Brain microvascular endothelial cell (primary cell): ENCODE measurements around the gene SGSH.

Source experiments
- DNase-seq: peaks from one replicate; pipeline ENCODE4 v3.0.0-alpha.2; 2020
- H3K27ac ChIP-seq: fragments of 250-450 bp; sonication (Bioruptor Pico); 2 replicates; pipeline ENCODE4 v1.5.1; 2020; ENCODE audit warnings: mild to moderate bottlenecking, moderate library complexity
- H3K27me3 ChIP-seq: fragments of 250-450 bp; sonication (Bioruptor Pico); replicated peaks from 2 replicates; pipeline ENCODE4 v1.5.1; 2020; ENCODE audit warnings: mild to moderate bottlenecking
- H3K36me3 ChIP-seq: fragments of 250-450 bp; sonication (Bioruptor Pico); replicated peaks from 2 replicates; pipeline ENCODE4 v1.5.1; 2020; ENCODE audit warnings: mild to moderate bottlenecking
- H3K4me3 ChIP-seq: 2 replicates; pipeline ENCODE4 v1.5.1; 2011; ENCODE audit warnings: low read depth, mild to moderate bottlenecking, control low read depth, low read length, moderate library complexity
- CTCF ChIP-seq: IDR thresholded peaks from 2 replicates; pipeline ENCODE4 v1.5.1; 2011; ENCODE audit warnings: low read depth, mild to moderate bottlenecking, moderate library complexity, low read length, control low read depth, inconsistent platforms; ENCODE audit errors: missing control alignments
- in situ Hi-C: cut with HindIII; loops from 2 replicates; pipeline ENCODE4 v1.10.0; 2017; ENCODE audit warnings: low sequenced_read_pairs, low pct_ligation_motif_present

SGSH gene

GRCh38 chr17:80248894-80249710 lies 29.0 kb upstream of the SGSH start:
- TF ChIP-seq CTCF: no peak
- H3K27me3 ChIP-seq: no peaks in the 10 kb centered on the region
- no peak for DNase-seq
- H3K27ac ChIP-seq: no peak overlapping the region
- in situ Hi-C loops: no loop called here
- no peak overlapping the region for H3K4me3 ChIP-seq
- no peaks in the 10 kb centered on the region for H3K36me3 ChIP-seq

GRCh38 chr17:80248001-80248893 lies 28.1 kb upstream of the SGSH start:
- Histone ChIP-seq H3K36me3 (no peaks in the 10 kb centered on the region), H3K27me3 (no peaks in the 10 kb centered on the region), H3K27ac (no peak overlapping the region), H3K4me3 (no peak overlapping the region)
- in situ Hi-C loops: no loop called here
- TF ChIP-seq CTCF: no peak
- no peak for DNase-seq

GRCh38 chr17:80247561-80247960 lies 27.4 kb upstream of the SGSH start:
- H3K4me3 ChIP-seq: no peak overlapping the region
- H3K27me3 ChIP-seq: no peaks in the 10 kb centered on the region
- in situ Hi-C loops: no loop called here
- no peak for TF ChIP-seq CTCF
- H3K27ac ChIP-seq: no peak overlapping the region
- no peak for DNase-seq
- H3K36me3 ChIP-seq: no peaks in the 10 kb centered on the region

- no peak for DNase-seq
- in situ Hi-C loops: no loop called here
- H3K27me3 ChIP-seq: no peaks in the 10 kb centered on the region
- TF ChIP-seq CTCF: no peak
- no peak overlapping the region for H3K27ac ChIP-seq
- no peak overlapping the region for H3K4me3 ChIP-seq
- H3K36me3 ChIP-seq: peaks cover 2% of the 10 kb centered on the region
Observed at GRCh38 chr17:80246726-80247125, 26.6 kb upstream of the SGSH start.

- H3K27me3 ChIP-seq: no peaks in the 10 kb centered on the region
- no peak overlapping the region for H3K27ac ChIP-seq
- in situ Hi-C loops: no loop called here
- H3K36me3 ChIP-seq: peaks cover 2% of the 10 kb centered on the region
- TF ChIP-seq CTCF: no peak
- no peak for DNase-seq
- H3K4me3 ChIP-seq: no peak overlapping the region
Observed at GRCh38 chr17:80246266-80246681, 26.1 kb upstream of the SGSH start.
